ENCODE results near the gene DCTN1.
"Not testable (repeated sequence)": the region's sequence is repeated elsewhere in the genome, so short reads cannot be mapped to it uniquely, and the experiment has no call there.

DNA sequence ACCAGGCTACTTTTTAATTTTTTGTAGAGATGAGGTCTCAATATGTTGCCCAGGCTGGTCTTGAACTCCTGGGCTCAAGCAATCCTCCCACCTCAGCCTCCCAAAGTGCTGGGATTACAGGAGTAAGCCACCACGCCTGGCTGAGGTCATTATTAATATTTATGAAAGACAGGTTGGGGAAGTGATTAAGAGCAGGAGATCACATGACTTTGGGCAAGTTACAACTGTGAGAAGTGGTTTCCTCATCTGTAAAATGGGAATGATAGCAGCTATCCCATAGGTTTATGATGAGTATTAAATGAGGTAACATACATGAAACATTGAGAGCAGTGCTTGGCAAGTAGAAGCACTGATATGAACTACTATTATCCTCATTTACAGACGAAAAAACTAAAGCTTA is 43.9 kb downstream of the DCTN1 start:
- TF ChIP-seq, protein P1, sequence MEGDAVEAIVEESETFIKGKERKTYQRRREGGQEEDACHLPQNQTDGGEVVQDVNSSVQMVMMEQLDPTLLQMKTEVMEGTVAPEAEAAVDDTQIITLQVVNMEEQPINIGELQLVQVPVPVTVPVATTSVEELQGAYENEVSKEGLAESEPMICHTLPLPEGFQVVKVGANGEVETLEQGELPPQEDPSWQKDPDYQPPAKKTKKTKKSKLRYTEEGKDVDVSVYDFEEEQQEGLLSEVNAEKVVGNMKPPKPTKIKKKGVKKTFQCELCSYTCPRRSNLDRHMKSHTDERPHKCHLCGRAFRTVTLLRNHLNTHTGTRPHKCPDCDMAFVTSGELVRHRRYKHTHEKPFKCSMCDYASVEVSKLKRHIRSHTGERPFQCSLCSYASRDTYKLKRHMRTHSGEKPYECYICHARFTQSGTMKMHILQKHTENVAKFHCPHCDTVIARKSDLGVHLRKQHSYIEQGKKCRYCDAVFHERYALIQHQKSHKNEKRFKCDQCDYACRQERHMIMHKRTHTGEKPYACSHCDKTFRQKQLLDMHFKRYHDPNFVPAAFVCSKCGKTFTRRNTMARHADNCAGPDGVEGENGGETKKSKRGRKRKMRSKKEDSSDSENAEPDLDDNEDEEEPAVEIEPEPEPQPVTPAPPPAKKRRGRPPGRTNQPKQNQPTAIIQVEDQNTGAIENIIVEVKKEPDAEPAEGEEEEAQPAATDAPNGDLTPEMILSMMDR (IDR thresholded peaks at IDR 0.05), result not testable (repeated sequence)
- TF ChIP-seq EZH2 (IDR thresholded peaks at IDR 0.05; ENCODE audit: borderline replicate concordance, insufficient read depth, low read depth, low read length, poor library complexity, severe bottlenecking), result not testable (repeated sequence)

All from B cell (primary cell).